Measurements from ENCODE around the gene SLC4A3.

The SLC4A3 gene

GRCh38 chr2:219664041-219664440 is 36.6 kb downstream of the SLC4A3 start:
- no peak overlapping the region for H3K27ac ChIP-seq
- TF ChIP-seq CTCF (conservative IDR thresholded peaks at IDR 0.05) (no peak), ZFX (IDR thresholded peaks at IDR 0.05) (no peak)

- no peak for TF ChIP-seq ZFX (IDR thresholded peaks at IDR 0.05)
- TF ChIP-seq CTCF (conservative IDR thresholded peaks at IDR 0.05) = no peak
- H3K27ac ChIP-seq = no peak overlapping the region
Measured at GRCh38 chr2:219664944-219665343, 37.5 kb downstream of the SLC4A3 start.

- no peak overlapping the region for H3K27ac ChIP-seq
- no peak for TF ChIP-seq ZFX (IDR thresholded peaks at IDR 0.05)
Measured at GRCh38 chr2:219665926-219666325, 38.5 kb downstream of the SLC4A3 start.

GRCh38 chr2:219668316-219668715 is 40.9 kb downstream of the SLC4A3 start:
- TF ChIP-seq ZFX (IDR thresholded peaks at IDR 0.05) (no peak), CTCF (conservative IDR thresholded peaks at IDR 0.05) (no peak)
- H3K27ac ChIP-seq = no peak overlapping the region

- no peak overlapping the region for H3K27ac ChIP-seq
- TF ChIP-seq CTCF (conservative IDR thresholded peaks at IDR 0.05) = no peak
- TF ChIP-seq ZFX (IDR thresholded peaks at IDR 0.05) = no peak
Measured at GRCh38 chr2:219670386-219670785, 43.0 kb downstream of the SLC4A3 start.

- TF ChIP-seq ZFX (IDR thresholded peaks at IDR 0.05) (no peak), CTCF (conservative IDR thresholded peaks at IDR 0.05) (no peak)
- H3K27ac ChIP-seq = no peak overlapping the region
Measured at GRCh38 chr2:219671279-219671678, 43.8 kb downstream of the SLC4A3 start.

- no peak for TF ChIP-seq CTCF (conservative IDR thresholded peaks at IDR 0.05)
- TF ChIP-seq ZFX (IDR thresholded peaks at IDR 0.05) = no peak
- no peak overlapping the region for H3K27ac ChIP-seq
Measured at GRCh38 chr2:219672406-219672805, 45.0 kb downstream of the SLC4A3 start.

- no peak overlapping the region for H3K27ac ChIP-seq
- no peak for TF ChIP-seq CTCF (conservative IDR thresholded peaks at IDR 0.05)
- TF ChIP-seq ZFX (IDR thresholded peaks at IDR 0.05) = no peak
Measured at GRCh38 chr2:219675221-219675620, 47.8 kb downstream of the SLC4A3 start.
